HepG2 (cell line): ENCODE measurements around the gene WNT6. TPM values are rescaled to one million over a fixed set of nuclear protein-coding genes. Genes with fewer than 3 reads are reported as not detected.

ENCODE experiments used
- ADNP ChIP-seq: sonication (generic); formaldehyde crosslinking; IDR thresholded peaks from 2 replicates; pipeline ENCODE4 v1.4.0; 2020; ENCODE audit warnings: missing genetic modification reagents
- FOXP4 ChIP-seq: sonication (generic); formaldehyde crosslinking; IDR thresholded peaks from 2 replicates; pipeline ENCODE4 v1.4.0; 2020; ENCODE audit warnings: missing genetic modification reagents
- HMGXB4 ChIP-seq, 2 experiments: sonication (generic) in 1 of 2; formaldehyde crosslinking in 1 of 2; IDR thresholded peaks; 2 replicates each; pipeline versions ENCODE4 v1.4.0 to v1.6.1; 2018 to 2020; ENCODE audit warnings: missing genetic modification reagents in 2 of 2, borderline replicate concordance in 1 of 2, low read depth in 1 of 2, mild to moderate bottlenecking in 1 of 2, missing biosample characterization in 1 of 2
- HNF1B ChIP-seq: sonication (generic); formaldehyde crosslinking; IDR thresholded peaks from 2 replicates; pipeline ENCODE4 v1.5.1; 2020; ENCODE audit warnings: mild to moderate bottlenecking, moderate library complexity, missing genetic modification reagents
- RAD21 ChIP-seq: fragments of 450-650 bp; formaldehyde crosslinking; IDR thresholded peaks from 2 replicates; pipeline ENCODE4 v1.5.0; 2020; ENCODE audit warnings: mild to moderate bottlenecking
- RXRB ChIP-seq: IDR thresholded peaks from 2 replicates; pipeline ENCODE4 v1.6.1; 2016; ENCODE audit warnings: borderline replicate concordance, missing genetic modification reagents, missing compliant biosample characterization
- STAG1 ChIP-seq: sonication (generic); formaldehyde crosslinking; IDR thresholded peaks from 2 replicates; pipeline ENCODE4 v1.4.0; 2020; ENCODE audit warnings: missing genetic modification reagents
- USF2 ChIP-seq, 2 experiments: sonication (generic) in 1 of 2; formaldehyde crosslinking in 1 of 2; IDR thresholded peaks; 2 replicates each; pipeline versions ENCODE4 v1.5.1 to v1.6.1; 2011 to 2020; ENCODE audit warnings: borderline replicate concordance in 1 of 2, low read depth in 1 of 2, low read length in 1 of 2, mild to moderate bottlenecking in 1 of 2, missing genetic modification reagents in 1 of 2, moderate library complexity in 1 of 2
- ZC3H13 ChIP-seq: sonication (generic); formaldehyde crosslinking; IDR thresholded peaks from 2 replicates; pipeline ENCODE4 v1.8.1; 2023; ENCODE audit warnings: mild to moderate bottlenecking, missing genetic modification reagents, moderate library complexity
- ZFYVE20 ChIP-seq: sonication (generic); formaldehyde crosslinking; IDR thresholded peaks from 2 replicates; pipeline ENCODE4 v1.8.0; 2023; ENCODE audit warnings: low read depth, mild to moderate bottlenecking, moderate library complexity, missing genetic modification reagents, borderline replicate concordance
- ZNF280B ChIP-seq: sonication (generic); formaldehyde crosslinking; IDR thresholded peaks from 2 replicates; pipeline ENCODE4 v1.5.0; 2020; ENCODE audit warnings: missing genetic modification reagents, mild to moderate bottlenecking, borderline replicate concordance
- ZNF331 ChIP-seq: sonication (generic); formaldehyde crosslinking; IDR thresholded peaks from 2 replicates; pipeline ENCODE4 v1.4.0; 2020; ENCODE audit warnings: missing genetic modification reagents
- ZNF501 ChIP-seq: sonication (generic); formaldehyde crosslinking; IDR thresholded peaks from 2 replicates; pipeline ENCODE4 v1.5.1; 2020; ENCODE audit warnings: mild to moderate bottlenecking, moderate library complexity, missing genetic modification reagents
- ZNF800 ChIP-seq: sonication (generic); formaldehyde crosslinking; IDR thresholded peaks from 2 replicates; pipeline ENCODE4 v1.4.0; 2020; ENCODE audit warnings: missing genetic modification reagents
- ZNF878 ChIP-seq: sonication (generic); formaldehyde crosslinking; IDR thresholded peaks from 2 replicates; pipeline ENCODE4 v1.8.1; 2023; ENCODE audit warnings: mild to moderate bottlenecking, missing genetic modification reagents, moderate library complexity
- polyA plus RNA-seq, 8 experiments: library from polyadenylated mRNA; depleted of rRNA in 3 of 8; stranded (reverse) in 7 of 8; unstranded in 1 of 8; fragments of >200 nt; fragmentation: Illumina TruSeq in 4 of 8; extraction: Trizol in 4 of 8; gene quantifications; 2 replicates each; pipeline versions ENCODE4 v1.2.1 to v1.2.3, GENCODE V29; 2011 to 2016; ENCODE audit warnings: low read depth in 4 of 8, missing spikeins in 1 of 8, mixed read lengths in 1 of 8; ENCODE audit not compliant: insufficient read depth in 1 of 8
- total RNA-seq, 5 experiments: library from RNA; depleted of rRNA; stranded (reverse); fragments of >200 nt; fragmentation: Illumina TruSeq; extraction: Trizol; gene quantifications; 2 replicates each; pipeline ENCODE4 v1.2.3, GENCODE V29; 2016; ENCODE audit warnings: low read depth in 1 of 5

Gene WNT6
- total and polyA plus RNA-seq, 2 of the 13 experiments (the other 11 are each of a cell fraction or from before 2014, with no cell fraction given): 0.20 TPM; not detected in 1

GRCh38 chr2:218876562-218877219, 17.1 kb downstream of the WNT6 start (continued):
- 0 out of 2 replicates have a peak, but pooled peaks have one; percentile 45 for TF ChIP-seq ZNF501 (CRISPR knock-in tag)
- peak; percentile 87 for TF ChIP-seq STAG1 (CRISPR knock-in tag)
- peak; percentile 36; the same call in 1 of the 2 replicates for TF ChIP-seq USF2 (IDR thresholded peaks at IDR 0.05; ENCODE audit: low read depth, low read length)
- TF ChIP-seq USF2 (CRISPR knock-in tag; IDR thresholded peaks at IDR 0.05; ENCODE audit: borderline replicate concordance): no peak
- no peak for TF ChIP-seq ZFYVE20 (CRISPR knock-in tag)
- TF ChIP-seq ZNF331: peak; percentile 32; the same call in 1 of the 2 replicates
- TF ChIP-seq HNF1B (CRISPR knock-in tag): 0 out of 2 replicates have a peak, but pooled peaks have one; percentile 52
- TF ChIP-seq ZNF280B (CRISPR knock-in tag): no peak
- peak; percentile 76 for TF ChIP-seq RAD21 (CRISPR knock-in tag)
- no peak for TF ChIP-seq ZNF878 (CRISPR knock-in tag)
- TF ChIP-seq ZNF800 (CRISPR knock-in tag): peak; percentile 45; the same call in 1 of the 2 replicates
- TF ChIP-seq HMGXB4 (CRISPR knock-in tag; IDR thresholded peaks at IDR 0.05; ENCODE audit: borderline replicate concordance in 1 of 2, low read depth in 1 of 2): 0 out of 4 replicates have a peak, but pooled peaks of 1 of the 2 experiments have one; percentile 23
- TF ChIP-seq FOXP4 (CRISPR knock-in tag): no peak
- TF ChIP-seq RXRB (CRISPR knock-in tag): peak; percentile 42; the same call in 1 of the 2 replicates
- TF ChIP-seq ADNP (CRISPR knock-in tag): no peak
- no peak for TF ChIP-seq ZC3H13 (CRISPR knock-in tag)
